ENCODE data around the gene KCNK3.

GRCh38 chr2:26758790-26759321, 66.3 kb downstream of the KCNK3 start:
- TF ChIP-seq CTCF (conservative IDR thresholded peaks at IDR 0.05; ENCODE audit: low read length) (no peak), EZH2phosphoT487 (IDR thresholded peaks at IDR 0.05; ENCODE audit: borderline replicate concordance, low read depth, low read length) (no peak)
